ENCODE measurements around the gene GFOD2.

The GFOD2 gene

DNA sequence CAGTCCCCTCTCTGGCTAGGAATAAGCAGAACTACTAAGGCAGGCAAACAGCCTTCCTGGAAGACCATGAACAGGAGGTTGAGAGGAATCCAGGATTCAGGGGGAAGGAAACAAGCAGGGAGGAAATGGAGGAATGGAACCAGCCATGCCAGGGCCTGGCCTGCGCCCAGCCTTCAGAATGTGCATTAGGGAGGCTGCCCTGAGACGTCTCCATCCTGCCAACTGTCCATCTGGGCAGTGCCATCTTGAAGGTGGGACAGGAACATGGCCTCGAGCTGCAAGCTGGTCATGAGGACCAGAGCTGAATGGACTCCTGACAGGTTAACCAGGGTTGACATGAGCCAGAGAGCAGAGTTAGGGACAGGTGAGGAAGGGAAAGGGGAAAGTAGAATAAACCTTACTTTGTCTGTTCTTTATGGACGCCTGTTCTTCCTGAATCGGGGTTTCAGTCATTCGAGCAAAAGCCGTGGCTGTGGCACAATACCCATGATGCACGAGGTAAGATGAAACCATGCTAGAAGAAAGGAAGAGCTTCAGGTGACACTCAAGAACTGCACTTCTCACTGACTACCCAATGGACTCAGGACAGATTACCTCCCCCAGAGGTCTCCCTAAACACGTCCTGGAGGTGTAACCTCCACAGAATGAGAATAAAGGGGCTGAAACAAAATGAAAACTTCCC, 12.1 kb upstream of the GFOD2 start:
- no peak for DNase-seq

GRCh38 chr16:67730326-67730725, 11.2 kb upstream of the GFOD2 start:
- DNase-seq: no peak

DNA sequence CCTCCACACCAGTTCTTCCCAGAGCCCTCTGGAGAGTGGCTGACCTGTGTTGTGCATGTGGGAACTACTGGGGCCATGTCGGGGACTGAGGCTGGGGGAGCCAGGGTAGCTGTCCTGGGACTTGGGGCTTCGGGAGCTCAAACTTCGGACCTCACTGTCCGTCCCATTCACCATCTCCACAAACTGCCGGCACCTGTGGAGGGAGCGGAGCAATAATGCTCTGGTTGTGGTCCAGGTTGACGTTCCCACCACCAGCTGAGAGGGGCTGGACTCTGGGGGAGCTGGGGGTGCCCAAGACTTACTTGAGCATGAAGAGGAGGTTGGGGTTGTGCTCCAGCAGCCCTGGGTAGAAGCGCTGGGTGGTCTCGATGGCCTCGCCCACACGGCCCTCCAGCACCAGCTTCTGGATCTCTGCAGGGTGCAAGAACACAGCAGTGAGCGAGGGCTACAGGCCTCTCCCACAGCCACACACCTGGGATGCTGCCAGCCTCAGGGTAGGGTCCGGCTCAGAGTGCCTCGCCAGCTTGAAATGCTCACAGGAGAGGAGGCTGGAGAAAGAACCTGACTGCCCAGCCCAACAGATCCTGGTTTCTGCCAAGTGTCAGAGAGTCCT, 10.6 kb upstream of the GFOD2 start:
- no peak for DNase-seq

- DNase-seq: no peak
These were observed 8.7 kb upstream of the GFOD2 start for GRCh38 chr16:67727521-67728485.

DNA sequence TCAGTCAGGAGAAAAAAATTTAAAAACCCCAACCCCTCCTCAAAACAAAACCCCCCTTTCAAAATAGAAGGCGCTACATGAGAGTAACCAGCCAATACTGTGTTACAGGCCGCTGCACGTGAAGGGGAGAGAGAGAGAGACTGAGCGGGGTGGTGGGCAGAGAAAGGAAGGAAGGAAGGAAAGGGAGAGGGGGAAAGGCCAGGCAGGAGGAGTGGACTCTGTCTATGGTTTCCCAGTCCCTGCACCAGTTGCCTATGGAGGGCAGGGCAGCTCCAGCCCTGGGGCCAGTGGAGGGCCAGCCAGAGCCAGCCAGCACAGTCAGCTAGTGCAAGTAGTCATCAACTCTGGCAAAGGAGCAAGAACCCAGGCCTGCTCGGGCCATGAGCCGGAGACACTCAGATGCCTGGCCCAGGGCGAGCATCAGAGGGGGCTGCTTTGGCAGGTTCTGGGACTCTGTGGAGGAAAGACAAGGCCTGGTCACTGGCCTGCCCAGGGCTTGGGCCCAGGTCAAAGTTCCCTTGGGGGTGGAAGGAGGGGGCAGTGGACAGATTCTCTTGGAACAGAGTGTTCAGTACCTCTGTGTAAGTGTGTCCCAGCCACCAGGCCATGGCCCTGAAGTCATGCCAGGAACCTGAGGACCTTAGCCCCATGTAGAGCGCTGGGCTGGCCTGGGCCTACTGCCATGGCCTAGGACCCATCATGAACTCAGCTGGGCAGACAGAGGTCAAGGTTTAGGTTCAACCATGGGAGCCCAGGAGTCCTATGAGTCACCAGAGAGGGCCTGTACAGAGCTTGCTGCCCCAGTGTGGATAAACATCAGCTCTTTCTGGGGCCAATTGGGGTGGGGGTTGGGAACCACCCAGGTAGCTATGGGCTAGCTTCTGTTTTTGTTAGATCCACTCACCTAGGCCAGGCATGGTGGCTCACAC, 7.3 kb upstream of the GFOD2 start:
- DNase-seq: no peak

- DNase-seq: no peak
These were observed 4.8 kb upstream of the GFOD2 start for GRCh38 chr16:67723911-67724305.

DNA sequence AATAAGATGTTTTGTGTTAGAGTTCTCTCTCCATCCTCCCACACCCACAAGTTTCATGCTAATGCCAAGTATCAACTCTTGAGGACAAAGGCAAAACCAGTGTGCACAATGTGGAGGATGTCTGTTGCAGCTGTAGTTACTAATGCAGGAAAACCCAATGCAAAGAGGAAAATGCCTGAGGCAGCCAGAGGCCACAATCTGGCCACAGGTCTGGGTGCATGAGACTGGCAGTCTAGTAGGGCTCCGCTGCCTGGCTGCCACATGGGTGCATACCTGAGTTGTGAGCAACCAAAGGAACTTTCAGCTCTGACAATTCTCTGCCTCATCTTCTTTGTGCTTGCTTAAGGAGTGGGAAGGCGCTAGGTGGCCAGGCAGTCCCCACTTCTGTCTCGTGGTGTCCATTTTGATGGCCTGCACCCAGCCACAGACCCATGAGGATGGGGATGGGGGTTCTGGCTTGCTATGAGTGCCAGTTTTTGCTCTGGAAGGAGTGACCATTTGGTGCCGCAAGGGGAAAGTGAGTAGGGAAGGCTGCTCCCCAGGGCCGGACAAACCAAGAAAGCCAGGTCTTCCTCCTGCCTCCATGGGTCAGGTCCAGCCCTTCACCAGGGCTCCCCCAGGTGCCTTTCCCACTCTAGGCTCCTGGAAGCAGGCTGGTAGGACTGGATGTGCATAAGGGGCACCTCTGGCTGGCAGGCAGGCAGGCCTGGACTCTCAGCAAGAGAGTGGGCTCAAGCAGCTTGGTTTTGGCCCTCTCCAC, 4.2 kb upstream of the GFOD2 start:
- no peak for DNase-seq

GRCh38 chr16:67720236-67720635, 1.1 kb upstream of the GFOD2 start:
- no peak for DNase-seq

DNA sequence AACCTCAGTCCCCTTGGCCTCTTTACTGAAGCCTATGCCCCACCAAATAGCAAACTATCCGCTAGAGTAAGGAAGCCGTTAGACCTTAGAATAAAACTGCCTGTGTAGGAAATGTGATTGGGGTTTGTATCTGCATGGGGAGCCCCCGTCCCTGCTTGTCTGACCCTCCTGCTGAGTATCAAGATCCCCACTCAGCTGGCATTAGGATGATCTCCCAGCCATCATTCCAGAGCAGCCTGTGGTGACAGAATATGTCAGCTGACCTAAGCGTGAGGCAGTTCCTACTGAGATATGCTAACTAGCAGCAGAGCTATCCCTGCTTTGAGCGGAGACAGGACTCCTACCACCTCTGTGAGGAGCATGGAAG, 645 bp upstream of the GFOD2 start:
- peak; percentile 2 to 7 for DNase-seq

- peak in 1 of 2 experiments; percentile 7 for DNase-seq
These were observed 458 bp downstream of the GFOD2 start for GRCh38 chr16:67718668-67719047.

- DNase-seq: no peak
These were observed 3.0 kb downstream of the GFOD2 start for GRCh38 chr16:67716097-67716496.

- DNase-seq: no peak
These were observed 4.6 kb downstream of the GFOD2 start for GRCh38 chr16:67714522-67714921.

- no peak for DNase-seq
These were observed 5.4 kb downstream of the GFOD2 start for GRCh38 chr16:67713647-67714273.

GRCh38 chr16:67710607-67711006, 8.5 kb downstream of the GFOD2 start:
- no peak for DNase-seq

DNA sequence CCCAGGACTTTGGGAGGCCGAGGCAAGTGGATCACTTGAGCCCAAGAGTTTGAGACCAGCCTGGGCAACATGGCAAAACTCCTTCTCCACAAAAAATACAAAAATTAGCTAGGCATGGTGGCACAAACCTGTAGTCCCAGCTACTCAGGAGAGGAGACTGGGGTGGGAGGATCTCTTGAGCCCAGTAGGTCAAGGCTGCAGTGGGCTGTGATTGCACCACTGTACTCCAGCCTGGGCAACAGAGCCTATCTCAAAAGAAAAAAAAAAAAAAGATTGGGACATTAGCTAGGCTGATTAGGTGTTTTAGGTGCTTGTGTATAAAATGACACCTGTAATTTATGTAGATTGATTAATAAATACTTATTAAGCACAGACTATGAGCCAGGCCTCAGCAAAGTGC, 10.1 kb downstream of the GFOD2 start:
- DNase-seq: no peak

- DNase-seq: no peak
These were observed 10.7 kb downstream of the GFOD2 start for GRCh38 chr16:67708368-67708771.

DNA sequence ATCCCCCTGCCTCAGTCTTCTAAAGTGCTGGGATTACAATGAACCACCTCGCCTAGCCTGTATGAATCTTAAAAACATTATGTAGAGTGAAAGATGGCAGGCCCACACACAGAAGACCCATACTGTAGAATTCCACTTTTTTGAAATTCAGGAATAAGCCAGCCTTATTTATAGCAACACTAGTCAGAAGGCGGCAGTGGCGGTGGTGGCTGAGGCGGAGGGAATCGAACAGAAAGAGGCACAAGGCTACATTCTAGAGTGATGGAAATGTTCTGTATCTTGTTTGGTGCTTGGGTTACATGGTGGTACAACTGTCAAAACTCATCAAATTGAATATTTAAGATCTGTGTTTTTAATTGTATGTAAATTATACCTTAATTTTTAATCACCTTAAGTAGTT, 11.3 kb downstream of the GFOD2 start:
- DNase-seq: no peak

DNA sequence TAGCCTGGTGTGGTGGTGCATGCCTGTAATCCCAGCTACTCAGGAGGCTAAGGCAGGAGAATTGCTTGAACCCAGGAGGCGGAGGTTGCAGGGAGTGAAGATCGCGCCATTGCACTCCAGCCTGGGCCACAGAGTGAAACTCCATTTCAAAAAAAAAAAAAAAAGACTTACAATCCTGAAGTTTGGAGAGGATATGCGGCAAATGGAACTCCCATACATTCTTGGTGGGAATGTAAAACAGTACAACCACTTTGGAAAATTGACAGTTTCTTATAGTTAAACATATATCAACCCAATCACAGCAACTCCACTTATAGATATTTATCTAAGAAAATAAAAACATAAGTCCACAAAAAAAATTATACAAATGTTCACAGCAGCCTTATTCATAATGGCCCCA, 11.9 kb downstream of the GFOD2 start:
- DNase-seq: no peak

DNA sequence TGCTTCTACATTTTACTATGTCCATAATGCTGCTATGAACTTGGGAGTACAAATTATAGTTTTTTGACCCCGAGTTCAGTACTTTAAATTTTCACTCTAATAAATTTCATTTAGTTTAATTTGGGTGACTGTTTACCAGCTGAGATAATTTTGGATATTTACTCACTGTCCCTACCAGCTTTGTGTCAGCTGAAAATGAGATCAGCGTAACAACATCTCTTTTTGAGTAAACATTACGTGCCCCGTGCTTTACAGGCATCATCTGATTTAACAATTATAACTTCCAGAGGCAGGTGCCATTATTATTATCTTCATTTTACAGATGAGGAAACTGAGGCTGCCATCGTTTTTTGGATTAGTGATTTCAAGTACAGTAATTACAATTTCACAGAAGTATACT, 15.0 kb downstream of the GFOD2 start:
- no peak for DNase-seq

GRCh38 chr16:67703626-67704025, 15.5 kb downstream of the GFOD2 start:
- no peak for DNase-seq

GRCh38 chr16:67702130-67702529, 17.0 kb downstream of the GFOD2 start:
- DNase-seq: no peak

GRCh38 chr16:67701420-67701819, 17.7 kb downstream of the GFOD2 start:
- DNase-seq: no peak

Measured in stimulated activated CD4-positive, alpha-beta T cell treated with anti-CD3 and anti-CD28 coated beads, Interleukin-4, amount 100 ng/mL, for 4 hours (primary cell).